ENCODE measurements around the gene FOXP4. TPM values are rescaled to one million over a fixed set of nuclear protein-coding genes. Genes with fewer than 3 reads are reported as not detected.

FOXP4 gene
- polyA plus RNA-seq = 129 TPM
- long read RNA-seq, donor 1, full-length matches to known transcripts = 10 of 77 reads
- long read RNA-seq, donor 1, partial matches to known transcripts = 67 of 77 reads
- long read RNA-seq, donor 1, other reads (novel, unspliced or antisense) = 0 of 77 reads
- long read RNA-seq, donor 2, full-length matches to known transcripts = 15 of 23 reads
- long read RNA-seq, donor 2, partial matches to known transcripts = 8 of 23 reads
- long read RNA-seq, donor 2, other reads (novel, unspliced or antisense) = 0 of 23 reads
- long read RNA-seq, donor 3, full-length matches to known transcripts = 4 of 12 reads
- long read RNA-seq, donor 3, partial matches to known transcripts = 8 of 12 reads
- long read RNA-seq, donor 3, other reads (novel, unspliced or antisense) = 0 of 12 reads
- long read RNA-seq, donor 4, full-length matches to known transcripts = 1 of 1 reads
- long read RNA-seq, donor 4, partial matches to known transcripts = 0 of 1 reads
- long read RNA-seq, donor 4, other reads (novel, unspliced or antisense) = 0 of 1 reads
- long read RNA-seq, donor 5, full-length matches to known transcripts = 4 of 4 reads
- long read RNA-seq, donor 5, partial matches to known transcripts = 0 of 4 reads
- long read RNA-seq, donor 5, other reads (novel, unspliced or antisense) = 0 of 4 reads
- long read RNA-seq, donor 6, full-length matches to known transcripts = 10 of 17 reads
- long read RNA-seq, donor 6, partial matches to known transcripts = 7 of 17 reads
- long read RNA-seq, donor 6, other reads (novel, unspliced or antisense) = 0 of 17 reads
- long read RNA-seq, donor 7 = 0 reads
- long read RNA-seq, donor 8, full-length matches to known transcripts = 4 of 28 reads
- long read RNA-seq, donor 8, partial matches to known transcripts = 24 of 28 reads
- long read RNA-seq, donor 8, other reads (novel, unspliced or antisense) = 0 of 28 reads
- long read RNA-seq, donor 9, full-length matches to known transcripts = 4 of 4 reads
- long read RNA-seq, donor 9, partial matches to known transcripts = 0 of 4 reads
- long read RNA-seq, donor 9, other reads (novel, unspliced or antisense) = 0 of 4 reads
- long read RNA-seq, donor 10, full-length matches to known transcripts = 14 of 29 reads
- long read RNA-seq, donor 10, partial matches to known transcripts = 15 of 29 reads
- long read RNA-seq, donor 10, other reads (novel, unspliced or antisense) = 0 of 29 reads
- long read RNA-seq, donor 11, full-length matches to known transcripts = 5 of 5 reads
- long read RNA-seq, donor 11, partial matches to known transcripts = 0 of 5 reads
- long read RNA-seq, donor 11, other reads (novel, unspliced or antisense) = 0 of 5 reads

GRCh38 chr6:41545703-41546474, at the start of gene FOXP4:
Gene FOXP4 (plus strand): TSS chr6:41546381. CDS start chr6:41565761, 19,380 bp downstream.
- Histone ChIP-seq H3K36me3 (ENCODE audit: control insufficient read depth, insufficient read depth, low read length) (peaks cover 16% of the 10 kb centered on the region), H3K9me3 (ENCODE audit: control insufficient read depth, low read depth, low read length) (no peaks in the 10 kb centered on the region), H3K4me1 (ENCODE audit: control insufficient read depth, insufficient read depth, low read length) (peaks cover 42% of the 10 kb centered on the region), H3K27ac (ENCODE audit: low read length) (peak within 1 kb of the TSS; percentile 87), H3K27me3 (ENCODE audit: control insufficient read depth, insufficient read depth, low read length) (peaks cover 18% of the 10 kb centered on the region), H3K4me3 (ENCODE audit: low read length) (peak within 1 kb of the TSS; percentile 95)
- no CpG with 5 or more reads among the region's 61 CpGs for WGBS (ENCODE audit: insufficient coverage, low lambda C conversion rate)
- peak; percentile 91 to 96 for DNase-seq

GRCh38 chr6:41497573-41497972, 48.6 kb upstream of the FOXP4 start:
- Histone ChIP-seq H3K27me3 (ENCODE audit: control insufficient read depth, insufficient read depth, low read length) (peaks cover 2% of the 10 kb centered on the region), H3K4me3 (ENCODE audit: low read length) (no peak overlapping the region), H3K4me1 (ENCODE audit: control insufficient read depth, insufficient read depth, low read length) (peaks cover 29% of the 10 kb centered on the region), H3K9me3 (ENCODE audit: control insufficient read depth, low read depth, low read length) (no peaks in the 10 kb centered on the region), H3K36me3 (ENCODE audit: control insufficient read depth, insufficient read depth, low read length) (no peaks in the 10 kb centered on the region), H3K27ac (ENCODE audit: low read length) (no peak overlapping the region)
- no CpG with 5 or more reads among the region's 3 CpGs for WGBS (ENCODE audit: insufficient coverage, low lambda C conversion rate)
- DNase-seq = peak in 1 of 2 donors; percentile 73

GRCh38 chr6:41497994-41498393, 48.2 kb upstream of the FOXP4 start:
- Histone ChIP-seq H3K27me3 (ENCODE audit: control insufficient read depth, insufficient read depth, low read length) (peaks cover 2% of the 10 kb centered on the region), H3K4me3 (ENCODE audit: low read length) (no peak overlapping the region), H3K9me3 (ENCODE audit: control insufficient read depth, low read depth, low read length) (no peaks in the 10 kb centered on the region), H3K4me1 (ENCODE audit: control insufficient read depth, insufficient read depth, low read length) (peaks cover 33% of the 10 kb centered on the region), H3K36me3 (ENCODE audit: control insufficient read depth, insufficient read depth, low read length) (no peaks in the 10 kb centered on the region), H3K27ac (ENCODE audit: low read length) (no peak overlapping the region)
- no CpG with 5 or more reads among the region's 2 CpGs for WGBS (ENCODE audit: insufficient coverage, low lambda C conversion rate)
- DNase-seq = no peak

- Histone ChIP-seq H3K27ac (ENCODE audit: low read length) (no peak overlapping the region), H3K4me3 (ENCODE audit: low read length) (no peak overlapping the region), H3K9me3 (ENCODE audit: control insufficient read depth, low read depth, low read length) (no peaks in the 10 kb centered on the region), H3K27me3 (ENCODE audit: control insufficient read depth, insufficient read depth, low read length) (peaks cover 2% of the 10 kb centered on the region), H3K36me3 (ENCODE audit: control insufficient read depth, insufficient read depth, low read length) (no peaks in the 10 kb centered on the region), H3K4me1 (ENCODE audit: control insufficient read depth, insufficient read depth, low read length) (peaks cover 36% of the 10 kb centered on the region)
- WGBS (ENCODE audit: insufficient coverage, low lambda C conversion rate) = no CpG with 5 or more reads among the region's 6 CpGs
- DNase-seq = peak in 1 of 2 donors; percentile 61
Observed at GRCh38 chr6:41498968-41499599, 47.1 kb upstream of the FOXP4 start.

- H3K27me3 ChIP-seq (ENCODE audit: control insufficient read depth, insufficient read depth, low read length) = no peaks in the 10 kb centered on the region
Observed at GRCh38 chr6:41500561-41500960, 45.6 kb upstream of the FOXP4 start.

GRCh38 chr6:41502566-41502916, 43.6 kb upstream of the FOXP4 start:
- Histone ChIP-seq H3K9me3 (ENCODE audit: control insufficient read depth, low read depth, low read length) (no peaks in the 10 kb centered on the region), H3K27me3 (ENCODE audit: control insufficient read depth, insufficient read depth, low read length) (no peaks in the 10 kb centered on the region), H3K4me3 (ENCODE audit: low read length) (no peak overlapping the region), H3K36me3 (ENCODE audit: control insufficient read depth, insufficient read depth, low read length) (no peaks in the 10 kb centered on the region), H3K27ac (ENCODE audit: low read length) (peak overlapping the region; percentile 47), H3K4me1 (ENCODE audit: control insufficient read depth, insufficient read depth, low read length) (peaks cover 38% of the 10 kb centered on the region)
- DNase-seq = no peak
- no CpG with 5 or more reads among the region's 5 CpGs for WGBS (ENCODE audit: insufficient coverage, low lambda C conversion rate)

More at GRCh38 chr6:41500561-41500960, 45.6 kb upstream of the FOXP4 start:
- 100% methylated on average over 1 of the region's 3 CpGs for WGBS (ENCODE audit: insufficient coverage, low lambda C conversion rate)
- H3K9me3 ChIP-seq (ENCODE audit: control insufficient read depth, low read depth, low read length) = no peaks in the 10 kb centered on the region
- no peaks in the 10 kb centered on the region for H3K36me3 ChIP-seq (ENCODE audit: control insufficient read depth, insufficient read depth, low read length)
- H3K27ac ChIP-seq (ENCODE audit: low read length) = no peak overlapping the region
- DNase-seq = no peak
- H3K4me1 ChIP-seq (ENCODE audit: control insufficient read depth, insufficient read depth, low read length) = peaks cover 40% of the 10 kb centered on the region
- H3K4me3 ChIP-seq (ENCODE audit: low read length) = no peak overlapping the region

- 20% methylated on average over 6 of the region's 27 CpGs for WGBS (ENCODE audit: insufficient coverage, low lambda C conversion rate)
- H3K4me3 ChIP-seq (ENCODE audit: low read length) = peak overlapping the region; percentile 25
- peak in 1 of 2 donors; percentile 65 for DNase-seq
- H3K4me1 ChIP-seq (ENCODE audit: control insufficient read depth, insufficient read depth, low read length) = peaks cover 34% of the 10 kb centered on the region
- peak overlapping the region; percentile 47 for H3K27ac ChIP-seq (ENCODE audit: low read length)
- H3K9me3 ChIP-seq (ENCODE audit: control insufficient read depth, low read depth, low read length) = no peaks in the 10 kb centered on the region
- no peaks in the 10 kb centered on the region for H3K36me3 ChIP-seq (ENCODE audit: control insufficient read depth, insufficient read depth, low read length)
- no peaks in the 10 kb centered on the region for H3K27me3 ChIP-seq (ENCODE audit: control insufficient read depth, insufficient read depth, low read length)
Observed at GRCh38 chr6:41502917-41503671, 43.1 kb upstream of the FOXP4 start.

- DNase-seq = peak in 1 of 2 donors; percentile 70
- no peaks in the 10 kb centered on the region for H3K27me3 ChIP-seq (ENCODE audit: control insufficient read depth, insufficient read depth, low read length)
- H3K36me3 ChIP-seq (ENCODE audit: control insufficient read depth, insufficient read depth, low read length) = no peaks in the 10 kb centered on the region
- H3K4me3 ChIP-seq (ENCODE audit: low read length) = peak overlapping the region; percentile 45
- H3K9me3 ChIP-seq (ENCODE audit: control insufficient read depth, low read depth, low read length) = no peaks in the 10 kb centered on the region
- peak overlapping the region; percentile 66 for H3K27ac ChIP-seq (ENCODE audit: low read length)
- WGBS (ENCODE audit: insufficient coverage, low lambda C conversion rate) = no CpG with 5 or more reads among the region's 52 CpGs
- H3K4me1 ChIP-seq (ENCODE audit: control insufficient read depth, insufficient read depth, low read length) = peaks cover 35% of the 10 kb centered on the region
Observed at GRCh38 chr6:41503827-41504465, 42.2 kb upstream of the FOXP4 start.

All from large intestine (tissue), 12 donors.